Omental fat pad (tissue), 4 donors: ENCODE measurements around the gene TRIOBP. TPM values are rescaled to one million over a fixed set of nuclear protein-coding genes. Genes with fewer than 3 reads are reported as not detected.

Experiments
- ATAC-seq: fragments of 150-250 bp; one replicate; pipeline ENCODE4 v1.9.1; 2016; ENCODE audit warnings: mild to moderate bottlenecking, moderate library complexity; ENCODE audit not compliant: low FRiP score
- DNase-seq: peaks from one replicate; pipeline ENCODE4 v3.0.0-alpha.2; 2019; ENCODE audit warnings: low spot score
- CTCF ChIP-seq, 3 donors: fragments of 450-650 bp; IDR thresholded peaks; one replicate each; pipeline ENCODE4 v1.5.1; 2016 to 2017; ENCODE audit warnings: antibody characterized with exemption in 3 of 3, mild to moderate bottlenecking in 3 of 3, moderate library complexity in 2 of 3
- total RNA-seq, 4 donors: library from RNA; depleted of rRNA; stranded (reverse); fragments of >200 nt; gene quantifications; one replicate each; pipeline ENCODE4 v1.1.0, GENCODE V29; 2016

Gene TRIOBP
- total RNA-seq, 4 donors from 2014 or later = 79.2 to 179 (median 82.8) TPM

- no peak for TF ChIP-seq CTCF (IDR thresholded peaks at IDR 0.05)
- ATAC-seq = no peak
- no peak for DNase-seq
Observed at GRCh38 chr22:37764622-37765021, 67.8 kb downstream of the TRIOBP start.

GRCh38 chr22:37765498-37765897, 68.7 kb downstream of the TRIOBP start:
- ATAC-seq (no peak), DNase-seq (no peak)
- no peak for TF ChIP-seq CTCF (IDR thresholded peaks at IDR 0.05)

- DNase-seq (no peak), ATAC-seq (no peak)
- no peak for TF ChIP-seq CTCF (IDR thresholded peaks at IDR 0.05)
Observed at GRCh38 chr22:37765953-37766576, 69.2 kb downstream of the TRIOBP start.

- DNase-seq (no peak), ATAC-seq (no peak)
- TF ChIP-seq CTCF (IDR thresholded peaks at IDR 0.05) = no peak
Observed at GRCh38 chr22:37768273-37768672, 71.4 kb downstream of the TRIOBP start.

GRCh38 chr22:37769056-37769455, 72.2 kb downstream of the TRIOBP start:
- ATAC-seq (no peak), DNase-seq (no peak)
- TF ChIP-seq CTCF (IDR thresholded peaks at IDR 0.05) = no peak

GRCh38 chr22:37771081-37771480, 74.2 kb downstream of the TRIOBP start:
- ATAC-seq (no peak), DNase-seq (no peak)
- no peak for TF ChIP-seq CTCF (IDR thresholded peaks at IDR 0.05)

GRCh38 chr22:37771702-37772427, 75.0 kb downstream of the TRIOBP start:
- ATAC-seq = no peak
- DNase-seq = no peak
- no peak for TF ChIP-seq CTCF (IDR thresholded peaks at IDR 0.05)
